NCI-H2196 (cell line): ENCODE measurements around the gene COLEC11.
"Not testable (repeated sequence)": the region's sequence is repeated elsewhere in the genome, so short reads cannot be mapped to it uniquely, and the experiment has no call there.

Experiments used
- DNase-seq: peaks from one replicate; lab custom pipeline; 2025; ENCODE audit not compliant: unreplicated experiment; lab: John Stamatoyannopoulos, UW

Gene COLEC11

DNA sequence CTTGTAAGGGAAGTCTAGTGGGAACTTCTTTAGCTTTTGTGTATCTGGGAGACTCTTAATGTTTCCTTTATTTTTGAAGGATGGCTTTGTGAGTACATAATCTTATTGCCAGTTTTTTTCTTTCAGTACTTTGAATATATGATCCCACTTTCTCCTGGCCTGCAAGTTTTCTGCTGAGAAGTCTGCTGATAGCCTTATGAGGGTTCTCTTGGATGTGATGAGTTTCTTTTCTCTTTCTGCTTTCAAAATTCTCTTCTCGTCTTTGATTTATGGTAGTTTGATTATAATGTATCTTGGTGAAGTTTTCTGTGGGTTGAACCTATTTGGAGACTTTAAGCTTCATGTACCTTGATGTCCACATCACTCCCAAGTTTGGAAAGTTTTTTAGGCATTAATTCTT lies 28.1 kb downstream of the COLEC11 start:
- no peak for DNase-seq

DNA sequence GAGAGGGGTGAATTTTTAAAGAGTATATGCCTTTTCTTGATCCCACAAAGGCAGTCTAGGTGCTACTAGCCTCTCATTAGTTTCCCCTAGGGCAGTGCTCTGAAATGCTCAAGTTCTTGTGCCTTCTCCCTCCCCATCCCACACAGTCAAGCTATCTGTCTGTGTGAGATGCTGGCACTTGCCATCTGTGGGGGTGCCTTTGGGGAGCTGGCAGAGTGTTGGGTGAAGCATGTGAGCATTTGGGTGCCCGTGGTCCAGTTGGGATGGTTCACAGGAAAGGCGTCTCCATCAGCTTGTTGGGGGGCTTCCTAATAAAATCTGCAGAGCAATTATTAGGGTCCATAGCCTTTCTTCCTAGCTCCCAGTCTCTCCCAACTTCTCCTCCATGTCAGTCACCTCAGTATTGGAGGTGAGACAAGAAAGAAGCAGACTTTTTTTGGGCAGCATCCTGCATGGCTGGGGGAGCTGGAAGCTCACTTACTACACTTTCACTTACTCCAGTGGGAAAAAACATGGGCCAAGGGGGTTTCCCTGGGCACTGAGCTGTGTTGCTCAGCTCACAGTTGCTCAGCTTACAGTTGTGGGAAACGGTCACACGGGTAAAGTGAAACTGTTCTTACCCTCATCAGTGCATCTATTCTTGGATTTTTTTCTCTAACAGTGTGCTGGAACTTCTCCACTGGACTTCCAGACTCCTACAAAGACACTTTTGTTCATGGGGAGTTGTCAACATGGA lies 29.3 kb downstream of the COLEC11 start:
- DNase-seq: no peak

DNA sequence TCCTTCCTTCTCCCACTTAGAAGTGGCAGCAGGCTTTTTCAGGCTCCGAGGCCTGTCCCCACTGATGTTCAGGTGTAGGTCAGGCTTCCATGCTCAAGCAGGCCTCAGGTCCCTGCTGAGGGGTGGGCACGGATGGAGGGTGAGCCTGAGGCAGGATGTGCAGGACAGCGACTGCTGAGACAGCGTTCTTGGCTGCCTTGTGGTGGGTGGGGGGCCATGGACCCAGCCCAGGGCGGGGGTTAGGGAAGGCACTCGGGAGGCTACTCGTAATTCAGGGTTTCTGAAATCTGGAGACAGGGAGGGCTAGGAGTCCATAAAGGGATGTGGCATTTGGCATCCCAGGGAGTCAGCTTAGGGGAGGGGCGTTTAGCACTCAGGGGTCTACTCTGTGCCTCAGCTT lies 30.3 kb downstream of the COLEC11 start:
- no peak for DNase-seq

DNA sequence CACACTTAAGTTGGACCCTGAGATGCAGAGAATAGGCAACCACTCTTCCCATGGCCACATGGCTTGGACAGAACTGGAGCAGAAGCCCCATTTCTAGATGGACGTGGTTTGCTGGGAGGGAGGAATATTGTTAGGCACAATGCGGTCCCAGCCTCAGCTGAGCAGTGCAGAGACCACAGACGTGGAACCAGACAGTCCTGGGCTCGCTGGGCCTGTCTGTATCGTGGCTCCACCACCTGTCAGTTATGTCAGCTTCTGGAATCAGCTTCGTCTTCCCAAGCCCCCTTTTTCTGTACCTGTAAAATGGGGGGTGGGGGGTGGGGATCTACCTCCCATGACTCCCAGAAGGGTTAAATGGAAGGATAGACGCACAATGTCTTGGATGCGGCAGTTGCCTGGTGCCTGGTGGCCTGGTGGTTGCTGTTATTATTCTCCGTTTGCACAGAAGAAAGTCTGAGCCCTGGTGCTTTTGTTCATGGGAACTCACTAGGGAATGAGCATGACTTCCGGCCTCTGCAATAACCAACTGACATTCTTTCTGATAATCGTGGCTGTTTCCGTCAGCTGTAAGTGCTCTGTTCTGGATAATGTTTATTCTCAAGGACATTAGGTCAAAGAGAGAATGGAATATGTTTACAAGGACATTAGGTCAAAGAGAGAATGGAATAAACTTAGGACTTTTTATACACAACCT lies 31.4 kb downstream of the COLEC11 start:
- DNase-seq: no peak

DNA sequence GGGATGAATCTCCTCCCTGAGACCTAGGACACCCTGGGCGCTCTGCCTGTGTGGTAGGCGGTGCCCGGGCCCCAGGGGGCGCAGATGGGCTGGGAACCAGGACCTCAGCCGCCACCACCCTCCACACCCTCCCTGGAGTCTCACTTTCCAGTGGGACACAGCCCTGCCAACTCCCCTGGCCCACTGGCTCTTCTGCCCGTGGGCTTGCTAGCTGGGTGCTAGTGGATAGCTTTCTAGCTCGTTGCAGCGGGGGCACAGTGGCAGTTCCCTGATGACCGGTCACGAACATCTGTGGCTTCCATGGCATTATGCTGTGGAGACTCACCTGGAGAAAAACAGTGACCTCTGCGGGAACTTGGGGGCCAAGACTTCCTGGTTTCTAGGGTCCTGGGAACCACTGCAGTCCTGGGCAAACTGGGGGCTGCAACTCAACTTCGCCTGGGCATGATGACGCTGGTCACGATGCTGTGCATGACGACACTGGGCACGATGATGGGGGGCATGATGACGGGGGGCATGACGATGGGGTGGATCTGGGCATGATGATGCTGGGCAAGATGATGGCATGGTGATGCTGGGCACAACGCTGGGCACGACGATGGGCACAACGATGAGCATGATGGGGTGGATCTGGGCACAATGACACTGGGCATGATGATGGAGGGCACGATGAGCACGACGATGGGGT lies 32.0 kb downstream of the COLEC11 start:
- no peak for DNase-seq

DNA sequence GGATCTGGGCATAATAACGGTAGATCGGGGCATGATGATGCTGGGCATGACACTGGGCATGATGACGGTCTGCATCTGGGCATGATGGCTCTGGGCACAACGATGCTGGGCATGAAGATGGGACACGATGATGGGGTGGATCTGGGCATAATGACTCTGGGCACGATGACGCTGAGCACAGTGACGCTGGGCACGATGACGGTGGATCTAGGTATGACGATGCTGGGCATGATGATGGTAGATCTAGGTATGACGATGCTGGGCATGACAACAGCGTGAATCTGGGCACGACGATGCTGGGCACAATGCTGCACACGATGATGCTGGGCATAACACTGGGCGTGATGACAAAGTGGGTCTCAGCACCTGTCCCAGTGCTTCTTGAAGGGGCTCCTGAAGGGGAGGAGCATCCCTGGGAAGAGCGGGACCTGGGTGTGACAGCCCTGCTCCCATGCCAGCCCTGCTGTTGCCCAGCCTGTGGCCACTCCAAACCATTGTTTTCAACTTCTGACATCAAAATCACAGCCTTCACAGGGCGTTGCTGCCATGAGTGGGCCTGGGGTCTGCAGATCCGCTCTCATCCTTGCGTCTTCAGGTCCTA lies 32.7 kb downstream of the COLEC11 start:
- no peak for DNase-seq

DNA sequence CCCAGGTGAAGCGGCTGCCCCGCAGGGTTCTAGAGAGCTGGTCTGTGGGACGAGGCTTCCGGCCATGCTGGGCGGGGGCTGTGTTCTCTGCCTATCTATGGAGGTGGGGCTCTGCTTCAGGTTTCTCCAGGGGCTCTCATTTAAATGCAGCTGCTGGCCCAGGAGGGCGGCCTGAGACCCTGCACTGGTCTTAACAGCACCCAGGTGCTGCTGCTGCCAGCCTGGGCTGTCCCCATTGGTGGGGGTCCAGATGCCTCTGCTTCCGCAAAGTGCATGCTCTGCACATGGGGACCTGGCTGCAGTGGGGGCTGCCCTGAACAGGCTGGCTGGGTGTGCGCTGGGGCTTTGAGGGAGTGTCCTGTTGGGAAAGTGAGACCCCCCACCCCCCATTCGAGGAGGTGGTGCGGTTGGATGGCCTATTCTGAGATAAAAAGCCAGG lies 33.3 kb downstream of the COLEC11 start:
- no peak for DNase-seq

DNA sequence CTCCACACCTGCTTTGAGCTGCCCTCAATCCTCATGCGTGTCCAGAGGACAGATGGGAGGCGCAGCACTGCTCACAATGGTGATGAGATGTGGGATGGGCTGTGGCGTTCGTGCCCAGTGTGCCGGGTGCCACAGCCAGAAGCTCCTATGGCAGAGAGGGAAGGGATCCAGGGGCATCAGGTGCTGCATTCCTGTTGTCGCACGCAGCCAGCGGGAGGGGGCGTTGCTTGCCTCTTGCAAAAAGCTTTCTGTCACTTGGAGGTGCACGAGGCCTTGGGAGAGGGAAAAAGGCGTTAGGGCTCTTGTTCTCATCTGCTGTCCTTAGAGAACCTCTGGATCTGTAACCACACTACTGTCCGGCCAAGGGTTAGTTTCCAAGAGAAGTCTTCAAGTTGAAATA lies 33.9 kb downstream of the COLEC11 start:
- DNase-seq: no peak

DNA sequence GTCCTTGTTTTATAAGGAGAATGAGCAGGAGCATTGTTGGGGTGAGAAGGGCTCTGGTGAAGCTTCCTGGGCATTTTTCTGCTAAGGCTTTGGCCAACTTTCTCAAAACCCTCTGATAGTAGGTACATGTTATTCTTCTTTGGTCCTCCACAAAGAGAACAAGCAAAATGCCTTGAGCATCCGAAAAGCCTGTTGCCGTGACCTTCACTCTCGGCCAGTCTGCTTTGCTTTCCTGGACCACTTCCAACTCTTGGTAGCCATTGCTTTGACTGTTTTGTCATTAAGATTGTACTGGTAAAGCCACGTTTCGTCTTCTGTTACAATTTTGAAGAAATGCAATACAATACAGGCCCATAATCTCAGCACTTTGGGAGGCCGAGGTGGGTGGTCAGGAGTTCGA lies 35.7 kb downstream of the COLEC11 start:
- no peak for DNase-seq

DNA sequence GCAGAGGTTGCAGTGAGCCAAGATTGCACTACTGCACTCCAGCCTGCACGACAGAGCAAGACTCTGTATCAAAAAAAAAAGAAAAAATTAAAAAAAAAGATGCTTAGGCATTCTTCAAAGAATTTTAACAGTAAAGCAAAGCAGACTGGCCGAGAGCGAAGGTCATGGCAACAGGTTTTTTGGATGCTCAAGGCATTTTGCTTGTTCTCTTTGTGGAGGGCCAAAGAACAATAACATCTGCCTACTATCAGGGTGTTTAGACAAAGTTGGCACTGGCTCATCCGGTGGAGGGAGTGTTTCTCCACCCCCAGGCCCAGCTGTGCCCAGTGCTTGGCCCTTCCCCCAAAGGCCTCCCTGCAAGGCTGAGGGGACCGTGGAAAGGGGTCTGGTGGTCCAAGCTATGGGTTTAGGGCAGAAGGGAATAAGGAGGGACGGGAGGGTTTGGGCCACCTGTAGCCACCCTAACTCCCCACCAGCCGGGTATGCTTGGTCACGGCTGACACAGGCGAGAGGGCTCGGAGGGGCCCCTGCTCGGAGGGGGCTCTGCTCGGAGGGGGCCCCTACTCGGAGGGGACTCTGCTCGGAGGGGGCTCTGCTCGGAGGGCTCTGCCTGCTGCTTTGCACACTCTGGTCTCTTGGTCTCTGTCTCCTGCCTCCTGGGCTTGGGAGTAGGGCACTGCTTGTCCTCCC lies 36.4 kb downstream of the COLEC11 start:
- DNase-seq: no peak

DNA sequence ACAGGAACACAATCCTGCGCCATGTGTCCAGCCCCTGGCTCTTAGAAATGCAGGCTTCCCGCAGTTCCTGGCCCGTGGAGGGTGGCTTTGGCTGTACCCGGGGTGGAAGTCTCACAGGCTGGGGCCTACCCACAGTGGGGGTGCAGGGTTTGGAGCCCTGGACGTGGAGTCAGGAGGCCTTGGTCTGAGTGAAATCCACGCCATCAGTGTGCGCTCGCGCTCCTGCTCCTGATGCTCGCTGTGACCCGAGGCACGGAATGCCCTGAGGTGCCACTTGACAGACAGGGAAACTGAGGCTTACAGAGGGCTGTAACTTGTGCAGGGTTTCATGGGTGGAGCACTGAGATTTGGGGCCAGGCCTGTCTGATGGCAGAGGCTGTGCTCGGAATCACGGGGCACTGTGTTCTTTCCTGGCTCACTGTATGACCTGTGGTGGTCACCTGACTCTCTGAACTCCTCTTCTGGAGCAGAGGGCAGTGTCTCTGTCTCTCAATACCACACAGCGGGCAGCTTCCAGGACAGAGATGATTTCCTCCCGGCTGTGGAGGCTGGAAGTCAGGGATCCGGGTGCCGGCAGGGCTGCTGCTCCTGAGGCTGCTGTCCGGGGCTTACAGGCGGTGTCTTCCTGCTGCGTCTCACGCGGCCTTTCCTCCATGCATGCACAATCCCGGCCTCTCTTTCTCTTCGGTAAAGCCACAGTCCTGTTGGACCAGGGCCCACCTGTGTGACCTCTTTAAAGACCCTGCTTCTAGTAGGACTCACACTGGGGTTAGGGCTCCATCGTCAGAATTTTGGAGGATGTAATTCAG lies 37.1 kb downstream of the COLEC11 start:
- DNase-seq: no peak

DNA sequence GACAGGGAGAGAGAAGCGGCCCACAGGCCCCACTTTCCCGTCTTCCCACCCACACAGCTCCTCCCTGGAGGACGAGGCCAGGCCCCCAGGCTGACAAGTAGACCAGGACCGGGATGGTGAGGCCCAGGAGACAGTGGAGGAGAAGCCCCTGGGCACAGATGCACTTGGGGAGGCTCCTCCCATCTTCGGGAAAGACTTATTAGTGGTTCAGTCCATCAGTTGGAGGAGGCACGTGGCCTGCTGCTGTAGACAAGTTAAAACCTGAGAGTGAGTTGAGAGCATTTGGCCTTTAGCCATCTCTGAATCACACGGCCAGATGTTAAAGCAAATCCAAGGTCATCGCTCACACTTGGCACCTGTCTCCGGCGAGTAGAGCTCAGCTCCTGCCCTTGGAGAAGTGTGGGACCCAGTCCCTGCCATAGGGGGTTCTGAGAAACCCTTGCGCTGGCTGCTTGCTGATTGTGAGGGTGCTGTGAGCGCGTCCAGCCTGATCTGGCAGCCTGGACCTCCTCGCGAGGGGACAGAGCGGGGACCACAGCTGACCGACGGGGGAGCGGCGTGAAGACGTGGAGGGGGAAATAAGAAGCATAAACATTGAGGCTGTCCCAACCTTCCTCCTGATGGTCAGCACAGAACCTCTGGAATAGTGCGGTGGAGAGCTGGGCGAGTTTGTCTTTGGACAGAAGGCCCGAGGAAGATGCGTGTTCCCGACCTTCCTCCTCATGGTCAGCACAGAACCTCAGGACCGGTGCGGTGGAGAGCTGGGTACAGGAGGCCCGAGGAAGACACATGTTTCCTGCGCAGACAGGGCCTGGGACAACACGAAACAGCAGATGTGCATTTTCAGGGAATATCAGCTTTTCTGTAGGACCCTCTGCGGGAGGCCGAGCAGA lies 38.4 kb downstream of the COLEC11 start:
- DNase-seq: peak; percentile 62

DNA sequence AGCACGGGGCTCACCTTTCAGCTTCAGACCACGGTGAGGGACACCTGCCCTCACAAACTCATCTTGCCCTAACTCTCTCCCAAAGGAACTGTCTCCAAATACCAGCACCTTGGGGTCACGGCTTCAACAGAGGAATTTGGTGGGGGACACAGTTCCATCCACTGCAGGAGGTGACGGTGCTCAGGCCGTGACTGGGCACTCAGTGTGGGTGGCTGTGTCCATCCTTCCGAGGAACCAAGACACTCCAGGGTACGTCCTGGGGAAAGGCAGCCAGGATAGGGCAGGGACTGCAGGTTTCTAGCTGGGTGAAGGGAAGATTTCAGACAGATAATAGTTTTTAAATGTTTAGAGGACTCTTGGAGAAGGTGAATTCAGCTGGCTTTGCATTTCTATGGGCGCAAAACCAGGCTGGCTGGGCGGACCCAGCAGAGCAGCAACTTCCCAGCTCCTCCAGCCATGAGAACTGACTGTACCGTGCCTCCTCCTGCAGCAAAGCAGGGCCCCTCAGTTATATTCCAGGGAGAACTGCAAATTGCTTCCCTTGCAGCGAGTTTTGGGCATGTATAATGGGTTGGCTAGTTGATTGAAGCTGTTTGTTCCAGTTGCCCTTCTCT lies 39.2 kb downstream of the COLEC11 start:
- DNase-seq: no peak

DNA sequence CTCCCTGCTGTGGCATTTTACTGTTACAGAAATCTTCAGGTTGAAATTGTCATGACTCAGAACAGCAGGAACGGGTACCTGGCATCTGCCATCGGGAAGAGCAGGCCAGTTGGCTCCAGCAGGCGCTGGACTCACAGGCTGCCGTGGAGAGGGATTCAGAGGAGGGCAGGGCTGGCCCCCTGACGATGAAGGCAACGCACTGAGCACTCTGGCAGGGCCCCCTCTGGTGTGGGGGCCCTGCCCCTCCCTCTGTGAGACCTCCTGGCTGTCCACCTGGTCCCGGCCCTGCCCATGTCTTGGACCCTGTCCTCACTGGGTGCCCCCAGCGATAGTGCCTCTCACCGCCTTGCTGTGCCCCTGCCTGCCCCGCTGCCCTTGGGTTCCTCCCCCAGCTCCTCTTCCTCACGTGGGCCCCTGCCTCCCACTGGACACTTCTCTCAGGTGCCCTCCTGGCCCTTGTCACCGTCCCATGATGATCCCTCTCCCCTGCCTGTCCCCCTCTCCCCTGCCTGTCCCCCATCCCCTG lies 39.7 kb downstream of the COLEC11 start:
- DNase-seq: no peak

DNA sequence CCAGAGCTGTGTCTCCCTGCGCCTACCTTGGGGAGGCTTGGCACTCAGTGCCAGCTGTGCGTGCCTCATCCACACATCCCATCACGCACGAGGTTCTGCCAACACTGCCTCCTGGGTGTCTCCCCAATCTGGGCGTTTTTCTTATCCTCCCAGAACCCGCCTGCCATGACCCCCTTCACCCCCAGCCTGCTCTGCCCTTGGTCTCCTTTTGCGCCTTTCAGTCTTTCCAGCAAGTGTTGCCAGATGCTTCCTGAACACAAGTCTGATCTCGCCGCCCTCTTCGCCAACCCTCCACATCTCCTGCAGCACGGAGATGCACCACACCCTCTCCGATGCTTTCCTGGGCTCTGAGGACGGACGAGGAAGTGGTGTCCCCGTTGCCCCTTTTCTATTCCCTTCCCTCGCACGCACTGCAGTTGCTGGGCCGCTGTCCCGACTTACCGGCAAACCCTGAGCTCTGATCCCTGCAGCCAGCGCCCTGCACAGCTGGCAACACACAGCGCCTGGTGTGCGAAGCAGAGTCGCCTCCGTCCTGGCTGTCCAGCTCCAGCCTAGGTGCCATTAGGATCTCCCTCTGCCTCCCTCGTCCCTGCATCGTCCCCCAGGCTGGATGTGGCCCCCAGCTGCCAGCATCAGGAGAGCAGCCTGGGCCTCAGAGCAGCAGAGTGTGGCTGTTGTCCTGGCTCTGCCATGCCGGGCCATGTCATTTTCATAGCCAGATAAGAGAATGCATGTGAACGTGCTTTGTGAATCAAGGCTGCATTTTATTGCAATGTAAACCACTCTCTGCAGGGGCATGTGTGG lies 40.5 kb downstream of the COLEC11 start:
- DNase-seq: no peak

DNA sequence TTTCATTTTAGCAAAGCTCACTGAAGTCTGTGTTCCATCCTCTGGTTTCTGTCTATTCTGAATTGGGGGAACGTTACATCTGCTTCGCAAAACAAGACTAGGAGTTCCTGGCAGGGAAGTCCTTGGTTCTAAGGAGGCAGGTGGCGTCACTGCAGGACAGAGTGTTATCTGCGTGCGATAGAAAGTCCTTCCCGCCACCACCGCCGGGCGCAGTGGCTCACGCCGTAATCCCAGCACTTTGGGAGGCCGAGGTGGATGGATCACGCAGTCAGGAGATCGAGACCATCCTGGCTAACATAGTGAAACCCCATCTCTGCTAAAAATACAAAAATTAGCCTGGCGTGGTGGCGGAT lies 41.0 kb downstream of the COLEC11 start:
- DNase-seq: not testable (repeated sequence)

DNA sequence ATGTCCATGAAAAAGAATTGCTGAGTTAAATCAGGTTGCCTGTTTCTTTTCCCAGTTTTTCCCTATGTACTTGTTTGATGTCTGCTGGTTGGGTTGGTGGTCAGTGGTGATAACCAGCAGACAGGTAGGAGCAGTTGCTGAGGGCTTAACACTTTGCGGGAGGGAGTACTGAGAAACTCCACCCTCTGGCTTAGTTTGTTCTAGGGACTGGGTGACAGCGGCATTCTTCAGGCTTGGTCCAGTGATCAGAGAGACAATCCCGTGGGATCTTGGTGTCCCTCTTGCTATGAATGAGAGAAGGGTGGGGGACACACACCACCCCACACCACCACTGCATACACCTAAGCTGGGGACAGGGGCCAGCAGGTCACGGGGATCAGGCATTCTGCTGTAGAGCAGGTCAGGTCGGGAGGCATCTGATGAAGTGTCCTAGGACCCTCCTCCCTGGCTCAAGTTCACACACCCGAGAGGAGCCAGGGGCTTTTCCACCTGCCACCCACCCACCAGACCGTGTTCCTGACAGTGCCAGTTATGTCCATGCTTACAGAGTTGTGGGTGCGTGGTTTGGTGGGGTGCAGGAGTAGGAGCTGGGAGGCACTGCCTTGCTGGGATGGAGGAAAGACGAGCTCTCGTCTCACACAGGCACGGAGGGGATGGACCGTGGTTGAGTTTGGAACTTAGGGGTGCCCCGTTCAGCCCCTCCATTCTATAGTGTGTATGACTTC lies 41.8 kb downstream of the COLEC11 start:
- DNase-seq: no peak
